Measurements from ENCODE around the gene SIGLEC11.
"Not testable (repeated sequence)": the region's sequence is repeated elsewhere in the genome, so short reads cannot be mapped to it uniquely, and the experiment has no call there.

The SIGLEC11 gene

GRCh38 chr19:49981603-49982593 lies 20.9 kb upstream of the SIGLEC11 start:
- no peak for DNase-seq

DNA sequence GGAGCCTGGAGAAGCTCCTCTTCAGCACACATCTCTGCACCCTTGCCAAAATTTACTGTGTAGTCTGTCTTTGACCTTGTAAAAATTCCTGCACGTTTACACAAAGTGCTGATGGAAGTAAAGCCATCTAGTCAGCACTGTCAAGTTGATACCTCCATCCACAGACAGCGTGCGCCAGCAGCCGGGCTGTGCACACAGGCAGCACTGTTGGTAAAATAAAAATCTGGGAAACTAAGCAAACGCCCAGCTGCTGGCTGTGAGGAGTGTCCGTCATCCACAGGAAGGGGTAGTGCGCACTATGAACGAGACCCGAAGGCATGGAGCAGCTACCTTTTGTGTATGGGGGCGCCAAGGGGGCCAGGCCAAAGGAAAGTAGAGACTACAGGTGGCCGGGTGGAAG lies 17.4 kb upstream of the SIGLEC11 start:
- DNase-seq: no peak

- no peak for DNase-seq
Measured at GRCh38 chr19:49977881-49978280, 16.9 kb upstream of the SIGLEC11 start.

DNA sequence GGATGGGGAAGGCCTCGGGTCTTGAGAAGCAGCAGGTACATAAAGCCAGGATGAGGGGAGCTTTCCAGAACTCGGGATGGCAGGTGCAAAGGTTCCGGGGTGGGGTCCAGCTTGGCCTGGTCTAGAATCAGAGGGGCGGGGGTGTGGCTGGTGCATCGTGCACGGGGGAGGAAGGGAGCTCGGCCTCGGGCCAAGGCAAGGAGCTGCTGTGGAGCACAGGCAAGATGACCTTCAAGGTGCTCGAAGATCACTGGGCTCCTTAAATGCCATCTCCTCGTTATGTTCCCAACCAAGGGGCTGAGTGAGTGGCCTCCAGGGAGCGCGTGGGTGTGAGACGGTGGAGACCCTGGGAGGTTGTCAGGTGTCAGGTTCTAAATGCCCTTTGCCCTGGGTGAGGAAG lies 16.1 kb upstream of the SIGLEC11 start:
- DNase-seq: no peak

DNA sequence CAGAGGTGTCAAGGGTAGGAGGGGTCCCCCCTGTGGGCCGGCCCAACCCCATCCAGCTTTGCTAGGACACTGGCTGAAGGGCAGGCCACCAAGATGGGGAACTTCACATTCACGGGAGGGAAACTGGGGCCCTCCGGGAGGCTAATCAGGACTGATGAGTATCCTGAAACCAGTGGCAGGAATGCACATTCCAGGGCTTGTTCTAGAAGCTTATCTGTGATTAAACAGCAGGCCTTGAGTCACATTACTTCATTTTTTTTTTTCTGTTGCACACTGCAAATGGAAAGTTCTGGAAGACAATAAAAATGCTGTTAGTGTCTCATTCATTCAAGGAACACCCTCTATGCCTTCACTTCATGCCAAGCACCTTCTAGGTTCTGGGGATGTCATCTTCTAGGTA lies 15.5 kb upstream of the SIGLEC11 start:
- no peak for DNase-seq

DNA sequence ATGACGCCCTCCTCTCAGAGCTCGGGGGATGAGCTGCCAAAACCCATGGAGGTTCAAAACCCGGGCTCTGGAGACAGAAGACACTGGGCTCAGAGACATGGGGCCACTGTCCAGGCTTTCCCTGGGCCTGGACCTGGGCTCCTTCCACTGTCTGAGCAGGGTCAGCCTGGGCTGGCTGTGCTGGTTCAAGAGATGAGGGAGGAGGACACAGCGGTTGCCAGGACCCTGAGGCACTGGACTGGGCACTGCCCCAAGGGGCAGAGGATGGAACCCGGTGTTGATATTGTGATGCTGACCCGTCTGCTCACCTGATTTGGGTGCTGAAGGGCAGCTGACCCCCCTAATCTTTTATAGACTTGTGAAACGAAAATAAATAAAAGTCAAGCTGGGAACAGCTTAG lies 14.1 kb upstream of the SIGLEC11 start:
- DNase-seq: no peak

- DNase-seq: no peak
Measured at GRCh38 chr19:49973987-49974386, 13.0 kb upstream of the SIGLEC11 start.

DNA sequence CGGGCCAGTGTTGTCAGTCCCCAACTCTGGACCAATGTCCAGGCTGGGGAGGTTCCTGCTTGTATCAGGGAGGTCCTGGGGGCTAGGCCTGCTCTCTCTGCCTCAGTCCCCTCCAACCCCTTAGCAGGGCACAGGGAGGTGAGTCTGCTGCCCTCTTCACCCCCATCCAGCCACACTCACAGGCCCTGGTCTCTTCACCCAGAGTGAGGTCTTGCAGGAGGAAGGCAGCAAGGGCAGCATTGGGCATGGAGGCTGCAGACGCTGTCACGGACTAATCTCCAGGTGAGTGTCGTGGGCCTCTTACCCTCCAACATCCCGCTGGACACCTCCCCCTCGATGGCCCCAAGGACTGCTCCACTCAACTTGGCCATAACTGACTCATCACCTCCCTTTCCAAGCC lies 11.9 kb upstream of the SIGLEC11 start:
- no peak for DNase-seq

DNA sequence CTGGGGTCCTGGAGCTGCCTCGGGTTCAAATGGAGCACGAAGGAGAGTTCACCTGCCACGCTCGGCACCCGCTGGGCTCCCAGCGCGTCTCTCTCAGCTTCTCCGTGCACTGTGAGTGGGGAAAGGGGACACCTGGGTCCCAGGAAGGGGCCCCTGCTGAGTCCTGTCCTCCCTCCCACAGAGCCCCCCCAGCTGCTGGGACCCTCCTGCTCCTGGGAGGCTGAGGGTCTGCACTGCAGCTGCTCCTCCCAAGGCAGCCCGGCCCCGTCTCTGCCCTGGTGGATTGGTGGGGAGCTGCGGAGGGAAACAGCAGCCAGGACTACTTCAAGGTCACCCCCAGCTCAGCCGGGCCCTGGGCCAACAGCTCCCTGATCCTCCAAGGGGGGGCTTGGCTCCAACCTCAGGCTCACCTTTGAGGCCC lies 11.0 kb upstream of the SIGLEC11 start:
- no peak for DNase-seq

- DNase-seq: not testable (repeated sequence)
Measured at GRCh38 chr19:49969355-49969754, 8.4 kb upstream of the SIGLEC11 start.

- DNase-seq: no peak
Measured at GRCh38 chr19:49968279-49968922, 7.4 kb upstream of the SIGLEC11 start.

DNA sequence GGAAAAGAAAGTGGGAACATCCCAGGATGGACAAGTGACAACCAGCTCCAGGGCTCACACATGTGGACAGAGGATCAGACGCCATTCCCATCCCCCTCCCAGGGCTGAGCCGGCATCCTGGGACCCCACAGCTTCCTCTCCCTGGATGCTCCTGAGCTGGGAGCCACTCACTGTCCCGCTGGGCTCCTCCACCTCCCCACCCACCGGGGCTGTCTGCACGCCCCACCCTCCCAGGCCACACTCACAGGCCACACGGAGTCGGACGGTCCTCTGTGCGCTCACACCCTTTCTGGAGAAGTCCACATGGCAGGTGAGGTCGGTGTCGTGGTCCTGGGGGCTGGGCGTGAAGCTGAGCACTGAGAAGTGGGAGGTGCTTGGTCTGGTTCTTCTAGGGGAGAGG lies 1.1 kb downstream of the SIGLEC11 start:
- DNase-seq: not testable (repeated sequence)

GRCh38 chr19:49958596-49958995 lies 2.4 kb downstream of the SIGLEC11 start:
- DNase-seq: not testable (repeated sequence)

DNA sequence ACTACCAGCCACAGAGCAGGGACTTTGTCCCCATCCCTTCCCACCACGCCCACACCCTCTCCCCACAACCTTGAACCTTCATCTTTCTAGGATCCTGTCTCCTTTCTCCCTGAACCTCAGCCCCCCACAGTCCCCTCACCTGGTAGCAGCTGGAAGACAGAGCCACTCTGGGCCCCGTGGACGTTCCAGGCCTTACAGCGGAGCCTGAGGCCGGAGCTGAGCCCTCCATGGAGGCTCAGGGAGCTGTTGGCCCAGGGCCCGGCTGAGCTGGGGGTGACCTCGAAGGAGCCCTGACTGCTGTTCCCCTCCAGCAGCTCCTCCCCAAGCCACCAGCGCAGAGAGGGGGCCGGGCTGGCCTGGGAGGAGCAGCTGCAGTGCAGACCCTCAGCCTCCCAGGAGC lies 2.8 kb downstream of the SIGLEC11 start:
- not testable (repeated sequence) for DNase-seq

GRCh38 chr19:49957262-49957915 lies 3.6 kb downstream of the SIGLEC11 start:
- no peak for DNase-seq

GRCh38 chr19:49956115-49956495 lies 4.9 kb downstream of the SIGLEC11 start:
- DNase-seq: no peak

- no peak for DNase-seq
Measured at GRCh38 chr19:49954933-49955332, 6.0 kb downstream of the SIGLEC11 start.

DNA sequence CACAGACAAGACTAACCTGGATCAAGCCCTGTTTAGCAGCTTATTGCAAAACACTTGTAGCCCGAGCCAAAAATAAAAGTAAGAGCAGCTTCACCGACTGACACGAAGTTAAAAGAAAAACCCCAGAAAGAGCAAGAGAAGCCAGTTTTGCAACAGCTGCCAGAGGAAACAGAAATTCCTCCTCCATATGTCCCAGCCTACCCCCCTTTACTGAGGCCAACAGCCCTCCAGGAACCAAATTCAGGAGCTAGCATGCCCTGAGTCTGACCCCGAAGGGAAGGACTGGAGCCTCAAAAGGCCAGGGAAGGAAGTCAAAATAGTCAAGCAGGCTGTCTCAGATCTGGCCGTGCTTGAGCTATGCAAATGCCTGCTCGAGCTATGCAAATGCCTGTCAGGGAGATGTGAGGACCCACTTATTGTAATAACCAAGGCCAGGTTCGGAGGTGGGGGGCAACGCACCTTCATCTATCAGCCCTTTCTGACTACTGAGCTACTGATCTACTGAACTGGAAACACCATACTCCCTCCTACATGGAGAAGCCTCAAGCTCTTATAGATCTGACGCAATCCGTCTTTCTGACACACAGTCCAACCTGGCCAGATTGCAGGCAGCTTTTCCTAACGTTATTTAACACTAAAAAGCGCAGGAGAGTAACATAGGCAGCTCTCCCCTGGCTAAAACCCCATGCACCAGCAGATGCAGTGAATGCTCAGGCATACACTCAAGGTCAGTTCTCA lies 6.7 kb downstream of the SIGLEC11 start:
- no peak for DNase-seq

- no peak for DNase-seq
Measured at GRCh38 chr19:49953416-49953815, 7.6 kb downstream of the SIGLEC11 start.

- no peak for DNase-seq
Measured at GRCh38 chr19:49952906-49953305, 8.1 kb downstream of the SIGLEC11 start.

DNA sequence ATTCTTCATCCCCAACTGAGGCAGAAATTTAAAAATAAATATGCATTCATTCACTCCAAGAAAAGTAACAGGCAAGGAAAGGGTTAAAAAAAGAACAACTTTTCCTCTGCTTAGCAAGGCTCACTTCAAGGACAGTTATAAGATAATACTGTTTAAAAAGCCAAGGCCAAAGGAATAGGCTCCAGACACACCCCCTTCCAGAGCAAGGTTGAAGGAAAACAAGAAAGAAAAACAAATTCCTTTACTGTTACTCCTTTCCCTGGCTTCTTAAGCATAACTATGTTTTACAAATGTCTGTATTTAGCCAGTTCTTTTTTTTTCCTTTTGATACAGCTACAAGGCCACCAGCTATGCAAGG lies 8.5 kb downstream of the SIGLEC11 start:
- DNase-seq: no peak

DNA sequence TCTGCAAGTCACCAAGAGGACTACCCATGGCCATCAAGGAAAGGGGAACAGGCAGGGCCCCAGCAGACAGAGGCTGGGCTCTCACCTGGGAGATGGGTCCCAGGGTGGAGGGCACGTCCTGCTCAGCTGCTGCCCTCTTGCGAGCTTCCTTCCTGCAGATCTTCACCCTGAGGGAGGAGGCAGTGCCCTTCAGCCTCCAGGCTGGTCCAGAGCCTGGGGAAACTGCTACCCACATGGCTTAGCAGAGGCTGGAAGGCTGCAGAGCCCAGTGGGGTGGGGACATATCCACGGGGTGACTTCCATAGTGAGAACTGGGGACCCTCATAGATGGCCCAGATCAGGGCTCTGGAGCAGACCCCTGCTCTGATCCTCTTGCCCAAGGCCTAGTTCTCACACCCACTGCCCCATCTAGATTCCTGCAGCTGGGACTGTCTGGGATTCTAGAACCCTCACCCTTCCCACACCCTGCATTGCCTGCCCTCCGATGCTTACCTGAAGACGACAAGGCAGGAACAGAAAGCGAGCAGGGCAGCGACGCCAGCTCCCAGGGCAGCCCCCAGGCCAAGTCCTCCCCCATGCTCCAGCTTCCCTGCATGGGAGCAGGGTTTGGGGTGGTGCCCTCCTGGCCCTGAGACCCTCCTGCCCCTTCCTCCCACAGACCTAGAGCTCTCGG lies 9.0 kb downstream of the SIGLEC11 start:
- DNase-seq: no peak

Measured in activated T-cell treated with anti-CD3 and anti-CD28 coated beads, Interleukin-2, amount 50 U/mL, for 48 hours (primary cell).